Stomach (tissue), 9 donors: ENCODE measurements around the gene PARP3. TPM values are rescaled to one million over a fixed set of nuclear protein-coding genes. Genes with fewer than 3 reads are reported as not detected.

Experiments
- DNase-seq, 2 donors: peaks; one replicate each; pipeline versions ENCODE4 v3.0.0 to v3.0.0-alpha.2; 2013 to 2019
- H3K27ac ChIP-seq, 5 donors: fragments of 200-600 bp in 4 of 5; sonication (generic) in 4 of 5; one replicate each; pipeline ENCODE4 v1.5.1; 2013 to 2019; ENCODE audit warnings: mild to moderate bottlenecking in 1 of 5, moderate library complexity in 1 of 5
- H3K27me3 ChIP-seq, 3 donors: fragments of 200-600 bp; sonication (generic); one replicate each; pipeline ENCODE4 v1.5.1; 2017 to 2019; ENCODE audit warnings: mixed run types in 1 of 3
- H3K36me3 ChIP-seq, 4 donors: fragments of 200-600 bp; sonication (generic); 1 replicate in 3 of 4; 2 replicates in 1 of 4; pipeline ENCODE4 v1.5.1; 2016 to 2019
- H3K4me1 ChIP-seq, 4 donors: fragments of 200-600 bp; sonication (generic); one replicate each; pipeline ENCODE4 v1.5.1; 2016 to 2019
- H3K4me3 ChIP-seq, 4 donors: fragments of 200-600 bp; sonication (generic) in 3 of 4; one replicate each; pipeline ENCODE4 v1.5.1; 2016 to 2019; ENCODE audit warnings: mild to moderate bottlenecking in 1 of 4
- H3K9me3 ChIP-seq, 4 donors: fragments of 200-600 bp; sonication (generic); one replicate each; pipeline ENCODE4 v1.5.1; 2016 to 2019
- EP300 ChIP-seq: sonication (generic); formaldehyde crosslinking; IDR thresholded peaks from one replicate; pipeline ENCODE4 v1.6.1; 2017; ENCODE audit warnings: antibody characterized with exemption
- POLR2A ChIP-seq, 4 donors: fragments of 450-650 bp; IDR thresholded peaks; one replicate each; pipeline ENCODE4 v1.6.1; 2016; ENCODE audit warnings: antibody characterized with exemption in 4 of 4, control low read depth in 2 of 4, mild to moderate bottlenecking in 1 of 4, moderate library complexity in 1 of 4
- POLR2AphosphoS5 ChIP-seq, 3 donors: sonication (generic); formaldehyde crosslinking; IDR thresholded peaks; one replicate each; pipeline ENCODE4 v1.6.1; 2016; ENCODE audit warnings: antibody characterized with exemption in 3 of 3
- WGBS, 5 donors: extraction: QIAGEN DNeasy Blood & Tissue Kit in 3 of 5; methylation state at CpG; one replicate each; pipeline versions ENCODE4 v1.1.5 to v1.1.7; 2013 to 2018; 5-methylcytosine and 5-hydroxymethylcytosine counted together
- intact Hi-C: fragments of 100-400 bp; cut with DNase I; formaldehyde crosslinking; loops from one replicate; pipeline ENCODE4 v1.15.1; 2023; ENCODE audit warnings: low total_unique reads
- polyA plus RNA-seq, 3 donors: library from polyadenylated mRNA; stranded (reverse); fragments of 200-250 nt; gene quantifications; one replicate each; pipeline ENCODE4 v1.2.3, GENCODE V29; 2013
- total RNA-seq, 5 donors: library from RNA; depleted of rRNA; stranded (reverse); fragments of >200 nt; gene quantifications; one replicate each; pipeline versions ENCODE4 v1.1.0 to v1.2.3, GENCODE V29; 2014 to 2016
- TF ChIP-seq, protein P1 (sequence below), 7 experiments: fragments of 450-650 bp in 4 of 7; fragments of 200-600 bp in 3 of 7; sonication (generic) in 3 of 7; IDR thresholded peaks; one replicate each; pipeline ENCODE4 v1.5.1; 2016 to 2019; ENCODE audit warnings: antibody characterized with exemption in 7 of 7, control low read depth in 2 of 7, mild to moderate bottlenecking in 1 of 7
- donor health status: healthy with polysubstance abuse.
- donor health status: Bipolar disorder and iron deficiency.
- donor health status: healthy.

Gene PARP3
- total and polyA plus RNA-seq, 8 donors = 10.6 to 39.7 (median 16.0) TPM

DNA sequence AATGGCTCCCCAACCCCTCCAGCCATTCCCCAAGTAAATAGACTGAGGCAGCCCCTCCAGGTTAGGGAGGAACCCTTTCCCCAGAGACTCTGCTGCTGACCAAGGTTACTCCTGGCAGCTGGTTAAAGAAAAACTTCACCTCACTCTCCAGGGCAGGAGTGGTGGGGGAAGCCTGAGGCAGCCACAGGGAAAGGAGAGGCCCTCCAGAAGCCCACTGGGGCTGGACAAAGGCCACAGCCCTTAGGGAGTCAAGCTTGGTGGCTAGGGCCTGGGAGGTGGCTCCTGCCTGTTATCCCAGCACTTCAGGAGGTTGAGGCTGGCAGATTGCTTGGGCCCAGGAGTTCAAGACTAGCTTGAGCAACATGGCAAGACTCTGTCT, 42.1 kb downstream of the PARP3 start:
- H3K9me3 ChIP-seq = no peaks in the 10 kb centered on the region
- H3K4me1 ChIP-seq = peaks cover 24 to 60% (median 36%) of the 10 kb centered on the region in 4 donors
- DNase-seq = no peak
- H3K4me3 ChIP-seq = peak overlapping the region in 1 of 4 donors; percentile 64
- TF ChIP-seq POLR2AphosphoS5 (IDR thresholded peaks at IDR 0.05) (no peak), EP300 (no peak)
- TF ChIP-seq, protein P1, sequence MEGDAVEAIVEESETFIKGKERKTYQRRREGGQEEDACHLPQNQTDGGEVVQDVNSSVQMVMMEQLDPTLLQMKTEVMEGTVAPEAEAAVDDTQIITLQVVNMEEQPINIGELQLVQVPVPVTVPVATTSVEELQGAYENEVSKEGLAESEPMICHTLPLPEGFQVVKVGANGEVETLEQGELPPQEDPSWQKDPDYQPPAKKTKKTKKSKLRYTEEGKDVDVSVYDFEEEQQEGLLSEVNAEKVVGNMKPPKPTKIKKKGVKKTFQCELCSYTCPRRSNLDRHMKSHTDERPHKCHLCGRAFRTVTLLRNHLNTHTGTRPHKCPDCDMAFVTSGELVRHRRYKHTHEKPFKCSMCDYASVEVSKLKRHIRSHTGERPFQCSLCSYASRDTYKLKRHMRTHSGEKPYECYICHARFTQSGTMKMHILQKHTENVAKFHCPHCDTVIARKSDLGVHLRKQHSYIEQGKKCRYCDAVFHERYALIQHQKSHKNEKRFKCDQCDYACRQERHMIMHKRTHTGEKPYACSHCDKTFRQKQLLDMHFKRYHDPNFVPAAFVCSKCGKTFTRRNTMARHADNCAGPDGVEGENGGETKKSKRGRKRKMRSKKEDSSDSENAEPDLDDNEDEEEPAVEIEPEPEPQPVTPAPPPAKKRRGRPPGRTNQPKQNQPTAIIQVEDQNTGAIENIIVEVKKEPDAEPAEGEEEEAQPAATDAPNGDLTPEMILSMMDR (IDR thresholded peaks at IDR 0.05) = no peak
- intact Hi-C loops = no loop called here
- no peaks in the 10 kb centered on the region for H3K27me3 ChIP-seq
- peaks cover 0 to 9% (median 2%) of the 10 kb centered on the region in 4 donors for H3K36me3 ChIP-seq
- peak overlapping the region; percentile 93 to 99 (median 98) for H3K27ac ChIP-seq

DNA sequence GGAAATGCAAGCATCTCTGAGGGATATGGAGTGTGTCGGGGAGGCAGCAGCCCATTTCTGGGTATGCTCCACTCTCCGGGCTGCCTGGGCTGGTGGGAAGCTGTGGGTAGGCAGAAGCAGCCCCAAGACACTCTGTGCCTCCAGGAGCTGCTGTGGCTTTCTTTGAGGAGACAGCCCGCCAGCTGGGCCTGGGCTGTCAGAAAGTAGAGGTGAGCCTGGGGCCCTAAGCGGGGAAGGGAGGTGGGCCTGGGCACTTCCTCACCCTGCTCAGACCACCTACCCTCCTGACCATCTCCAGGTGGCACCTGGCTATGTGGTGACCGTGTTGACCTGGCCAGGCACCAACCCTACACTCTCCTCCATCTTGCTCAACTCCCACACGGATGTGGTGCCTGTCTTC, 42.9 kb downstream of the PARP3 start:
- TF ChIP-seq, protein P1 (IDR thresholded peaks at IDR 0.05) = no peak
- TF ChIP-seq POLR2AphosphoS5 (IDR thresholded peaks at IDR 0.05) (no peak), POLR2A (IDR thresholded peaks at IDR 0.05) (no peak), EP300 (no peak)
- Histone ChIP-seq H3K4me1 (peaks cover 24 to 68% (median 43%) of the 10 kb centered on the region in 4 donors), H3K4me3 (no peak overlapping the region), H3K9me3 (no peaks in the 10 kb centered on the region), H3K36me3 (peaks cover 0 to 9% (median 2%) of the 10 kb centered on the region in 4 donors), H3K27me3 (no peaks in the 10 kb centered on the region), H3K27ac (peak overlapping the region in 3 of 5 donors; percentile 23 to 93 (median 62))
- intact Hi-C loops = no loop called here
- 86 to 93% (median 91%) methylated on average over 6 of the region's 6 CpGs for WGBS, 5 donors
- no peak for DNase-seq

DNA sequence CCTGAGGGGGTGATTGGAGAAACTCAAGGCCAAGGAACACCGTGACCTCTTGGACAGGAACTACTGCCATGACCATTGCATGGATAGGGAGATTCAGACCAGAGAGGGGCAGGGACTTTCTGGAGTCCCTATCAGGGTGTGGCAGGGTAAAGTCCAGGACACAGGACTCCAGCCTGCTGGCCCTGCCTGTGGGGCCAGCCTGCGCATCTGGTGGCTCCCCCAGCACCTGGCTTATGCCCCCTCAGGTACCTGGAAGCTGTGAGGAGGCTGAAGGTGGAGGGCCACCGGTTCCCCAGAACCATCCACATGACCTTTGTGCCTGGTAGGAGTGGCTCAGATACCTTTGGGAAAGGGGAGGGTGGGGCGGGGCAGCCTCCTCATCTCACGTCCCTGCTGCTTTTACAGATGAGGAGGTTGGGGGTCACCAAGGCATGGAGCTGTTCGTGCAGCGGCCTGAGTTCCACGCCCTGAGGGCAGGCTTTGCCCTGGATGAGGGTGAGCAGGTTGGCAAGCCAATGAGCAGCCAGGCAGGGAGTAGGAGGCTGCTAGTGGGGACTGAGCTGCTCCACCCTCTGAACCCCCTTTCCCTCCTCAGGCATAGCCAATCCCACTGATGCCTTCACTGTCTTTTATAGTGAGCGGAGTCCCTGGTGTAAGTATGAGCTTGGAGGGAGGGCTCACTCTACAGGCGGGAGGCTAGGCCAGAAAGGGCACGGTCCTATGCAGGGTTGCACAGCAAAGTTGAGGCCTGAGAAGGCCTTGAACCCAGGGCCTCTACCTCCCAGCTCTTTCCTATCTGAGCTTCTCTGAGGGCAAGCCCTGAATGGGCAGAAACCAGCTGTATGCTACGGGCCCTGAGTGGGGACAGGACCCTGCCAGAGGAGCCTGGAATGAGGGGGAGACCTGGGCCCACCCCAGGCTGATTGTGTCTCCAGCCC, 44.1 kb downstream of the PARP3 start:
- H3K27me3 ChIP-seq = no peaks in the 10 kb centered on the region
- no peak for TF ChIP-seq POLR2AphosphoS5 (IDR thresholded peaks at IDR 0.05)
- TF ChIP-seq EP300 = no peak
- TF ChIP-seq, protein P1 (IDR thresholded peaks at IDR 0.05) = no peak
- TF ChIP-seq POLR2A (IDR thresholded peaks at IDR 0.05) = no peak
- intact Hi-C loops = no loop called here

DNA sequence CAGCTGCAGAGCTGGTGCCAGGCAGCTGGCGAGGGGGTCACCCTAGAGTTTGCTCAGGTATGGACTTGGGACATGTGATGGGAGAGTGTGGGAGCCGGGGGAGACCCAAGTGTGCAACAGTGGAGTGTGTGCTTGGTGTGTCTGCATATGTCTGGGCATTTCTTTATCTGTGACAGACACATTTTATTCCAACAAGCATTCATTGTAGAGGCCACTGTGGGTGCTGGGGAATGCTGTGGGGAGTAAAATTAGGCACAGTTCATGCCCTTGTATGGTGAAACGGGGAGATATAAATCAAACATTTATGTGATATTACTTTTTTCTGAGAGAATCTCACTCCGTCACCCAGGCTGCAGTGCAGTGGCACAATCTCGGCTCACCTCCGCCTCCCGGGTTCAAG, 45.4 kb downstream of the PARP3 start:
- no peaks in the 10 kb centered on the region for H3K27me3 ChIP-seq
- H3K27ac ChIP-seq = no peak overlapping the region

More for the DNA sequence above, 44.1 kb downstream of the PARP3 start:
- Histone ChIP-seq H3K36me3 (peaks cover 0 to 3% (median 2%) of the 10 kb centered on the region in 4 donors), H3K9me3 (no peaks in the 10 kb centered on the region), H3K4me3 (no peak overlapping the region), H3K27ac (peak overlapping the region in 4 of 5 donors; percentile 10 to 62 (median 24)), H3K4me1 (peaks cover 24 to 70% (median 47%) of the 10 kb centered on the region in 4 donors)
- peak; percentile 35 to 62 for DNase-seq
- WGBS, 5 donors = 59 to 76% (median 67%) methylated on average over 6 to 12 of the region's 12 CpGs

More for the DNA sequence above, 45.4 kb downstream of the PARP3 start:
- TF ChIP-seq EP300 (no peak), POLR2A (IDR thresholded peaks at IDR 0.05) (no peak), POLR2AphosphoS5 (IDR thresholded peaks at IDR 0.05) (no peak)
- TF ChIP-seq, protein P1 (IDR thresholded peaks at IDR 0.05) = no peak
- Histone ChIP-seq H3K4me1 (peaks cover 16 to 68% (median 42%) of the 10 kb centered on the region in 4 donors), H3K4me3 (no peak overlapping the region), H3K9me3 (no peaks in the 10 kb centered on the region), H3K36me3 (peaks cover 7 to 16% (median 15%) of the 10 kb centered on the region in 4 donors)
- DNase-seq = no peak
- WGBS, 5 donors = 86 to 94% (median 94%) methylated on average over 7 of the region's 7 CpGs
- intact Hi-C loops = no loop called here
